Upper lobe of right lung (tissue), 1 donor: ENCODE data around the gene STARD10. TPM values are rescaled to one million over a fixed set of nuclear protein-coding genes. Genes with fewer than 3 reads are reported as not detected.
"Not testable (repeated sequence)": the region's sequence is repeated elsewhere in the genome, so short reads cannot be mapped to it uniquely, and the experiment has no call there.

ENCODE experiments used
- ATAC-seq: fragments of 200-7000 bp; cut with Tn5 transposase; one replicate; pipeline ENCODE4 v1.9.1; 2020; ENCODE audit warnings: mild to moderate bottlenecking, moderate library complexity
- DNase-seq: peaks from one replicate; pipeline ENCODE4 v3.0.0-alpha.2; 2020
- H3K27ac ChIP-seq: fragments of 200-600 bp; one replicate; pipeline ENCODE4 v1.8.0; 2022
- H3K27me3 ChIP-seq: fragments of 200-600 bp; one replicate; pipeline ENCODE4 v1.8.0; 2022; ENCODE audit warnings: mild to moderate bottlenecking
- H3K36me3 ChIP-seq: fragments of 200-600 bp; one replicate; pipeline ENCODE4 v1.8.0; 2022
- H3K4me1 ChIP-seq: fragments of 200-600 bp; one replicate; pipeline ENCODE4 v1.8.0; 2022
- H3K4me3 ChIP-seq: fragments of 200-600 bp; one replicate; pipeline ENCODE4 v1.8.0; 2022; ENCODE audit warnings: mild to moderate bottlenecking
- H3K9me3 ChIP-seq: fragments of 200-600 bp; one replicate; pipeline ENCODE4 v1.8.0; 2022
- intact Hi-C: fragments of 100-400 bp; cut with DNase I; formaldehyde crosslinking; loops from one replicate; pipeline ENCODE4 v1.11.0; 2022
- total RNA-seq: library from RNA; stranded (reverse); fragmentation: NEBNext Ultra II Directional; extraction: Animal tissue kit (Norgen Biotek cat#: 25700); gene quantifications from one replicate; pipeline ENCODE4 v1.2.1, GENCODE V29; 2021
- TF ChIP-seq, protein P1 (sequence below): fragments of 200-600 bp; IDR thresholded peaks from one replicate; pipeline ENCODE4 v1.8.0; 2022; ENCODE audit warnings: antibody characterized with exemption
- donor health status: DM: no; HTN: yes; CAD: no; lungs with severe emphysema.

Gene STARD10
- total RNA-seq, 1 donor from 2014 or later = 116 TPM

DNA sequence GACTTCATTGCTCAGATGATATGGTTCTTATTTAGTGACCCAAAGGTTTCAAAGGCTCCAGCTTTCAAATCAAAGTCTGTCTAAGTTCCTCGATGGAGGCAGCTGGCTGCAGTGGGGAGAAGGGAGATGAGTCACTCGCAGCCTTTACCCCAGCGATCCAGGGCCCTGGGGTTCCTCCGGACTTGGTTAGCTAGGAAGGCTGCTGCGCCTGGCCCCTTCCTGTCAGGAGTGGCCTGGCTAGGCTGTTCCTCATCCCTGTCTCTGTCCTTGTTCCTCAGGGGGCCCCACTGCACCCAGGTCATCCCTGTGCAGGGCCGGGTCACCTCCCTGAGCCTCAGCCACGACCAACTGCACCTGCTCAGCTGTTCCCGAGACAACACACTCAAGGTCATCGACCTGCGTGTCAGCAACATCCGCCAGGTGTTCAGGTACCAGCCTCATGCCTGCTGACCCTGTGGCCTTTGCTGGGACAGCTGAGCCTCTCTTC lies 34.3 kb upstream of the STARD10 start:
- Histone ChIP-seq H3K27ac (peak overlapping the region; percentile 58), H3K4me3 (no peak overlapping the region), H3K27me3 (no peaks in the 10 kb centered on the region), H3K36me3 (peaks cover 23% of the 10 kb centered on the region), H3K4me1 (peaks cover 20% of the 10 kb centered on the region), H3K9me3 (no peaks in the 10 kb centered on the region)
- DNase-seq = peak; percentile 67
- peak; percentile 33 for ATAC-seq
- TF ChIP-seq, protein P1, sequence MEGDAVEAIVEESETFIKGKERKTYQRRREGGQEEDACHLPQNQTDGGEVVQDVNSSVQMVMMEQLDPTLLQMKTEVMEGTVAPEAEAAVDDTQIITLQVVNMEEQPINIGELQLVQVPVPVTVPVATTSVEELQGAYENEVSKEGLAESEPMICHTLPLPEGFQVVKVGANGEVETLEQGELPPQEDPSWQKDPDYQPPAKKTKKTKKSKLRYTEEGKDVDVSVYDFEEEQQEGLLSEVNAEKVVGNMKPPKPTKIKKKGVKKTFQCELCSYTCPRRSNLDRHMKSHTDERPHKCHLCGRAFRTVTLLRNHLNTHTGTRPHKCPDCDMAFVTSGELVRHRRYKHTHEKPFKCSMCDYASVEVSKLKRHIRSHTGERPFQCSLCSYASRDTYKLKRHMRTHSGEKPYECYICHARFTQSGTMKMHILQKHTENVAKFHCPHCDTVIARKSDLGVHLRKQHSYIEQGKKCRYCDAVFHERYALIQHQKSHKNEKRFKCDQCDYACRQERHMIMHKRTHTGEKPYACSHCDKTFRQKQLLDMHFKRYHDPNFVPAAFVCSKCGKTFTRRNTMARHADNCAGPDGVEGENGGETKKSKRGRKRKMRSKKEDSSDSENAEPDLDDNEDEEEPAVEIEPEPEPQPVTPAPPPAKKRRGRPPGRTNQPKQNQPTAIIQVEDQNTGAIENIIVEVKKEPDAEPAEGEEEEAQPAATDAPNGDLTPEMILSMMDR = no peak
- intact Hi-C loops = no loop called here

DNA sequence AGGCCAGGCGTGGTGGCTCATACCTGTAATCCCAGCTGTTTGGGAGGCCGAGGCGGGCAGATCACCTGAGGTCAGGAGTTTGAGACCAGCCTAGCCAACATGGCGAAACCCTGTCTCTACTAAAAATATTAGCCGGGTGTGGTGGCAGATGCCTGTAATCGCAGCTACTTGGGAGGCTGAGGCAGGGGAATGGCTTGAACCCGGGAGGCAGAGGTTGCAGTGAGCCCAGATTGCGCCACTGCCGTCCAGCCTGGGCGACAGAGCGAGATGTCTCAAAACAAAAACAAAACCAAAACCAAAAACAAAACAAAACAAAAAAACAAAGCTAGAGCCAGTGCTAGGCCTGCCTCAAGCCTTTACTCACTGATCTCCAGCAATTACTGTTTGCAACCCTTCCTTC lies 33.8 kb upstream of the STARD10 start:
- Histone ChIP-seq H3K36me3 (peaks cover 24% of the 10 kb centered on the region), H3K4me1 (peaks cover 20% of the 10 kb centered on the region), H3K27ac (peak overlapping the region; percentile 58)
- H3K27me3 ChIP-seq, H3K9me3 ChIP-seq, ATAC-seq, DNase-seq, H3K4me3 ChIP-seq, intact Hi-C loops: not testable (repeated sequence)

DNA sequence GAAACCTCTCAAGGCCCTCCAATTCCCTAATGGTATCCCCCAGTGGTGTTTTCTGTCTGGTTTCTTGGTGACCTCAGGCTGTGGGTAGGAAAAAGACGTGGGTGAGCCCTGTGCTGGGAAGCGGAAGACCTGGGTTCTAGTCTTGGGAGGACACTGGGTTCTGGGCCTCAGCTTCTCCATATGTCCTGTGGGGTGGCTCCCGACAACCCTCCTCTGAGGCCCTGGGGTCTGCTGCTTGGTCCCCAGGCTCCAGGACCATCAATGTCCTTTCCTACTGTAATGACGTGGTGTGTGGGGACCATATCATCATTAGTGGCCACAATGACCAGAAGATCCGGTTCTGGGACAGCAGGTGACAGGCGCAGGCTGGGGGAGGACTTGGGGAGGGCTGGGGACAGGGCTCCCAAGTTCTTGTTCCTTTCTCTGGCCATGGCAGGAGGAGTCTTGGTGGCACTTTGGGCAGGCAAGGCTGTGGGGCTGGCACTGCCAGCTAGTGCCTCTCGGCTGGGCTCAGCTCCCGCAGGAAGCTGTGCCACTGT lies 33.2 kb upstream of the STARD10 start:
- no peak for ATAC-seq
- DNase-seq = no peak
- Histone ChIP-seq H3K36me3 (peaks cover 27% of the 10 kb centered on the region), H3K27ac (no peak overlapping the region), H3K9me3 (no peaks in the 10 kb centered on the region), H3K4me1 (peaks cover 17% of the 10 kb centered on the region), H3K4me3 (no peak overlapping the region), H3K27me3 (no peaks in the 10 kb centered on the region)
- TF ChIP-seq, protein P1 = no peak
- intact Hi-C loops = no loop called here

DNA sequence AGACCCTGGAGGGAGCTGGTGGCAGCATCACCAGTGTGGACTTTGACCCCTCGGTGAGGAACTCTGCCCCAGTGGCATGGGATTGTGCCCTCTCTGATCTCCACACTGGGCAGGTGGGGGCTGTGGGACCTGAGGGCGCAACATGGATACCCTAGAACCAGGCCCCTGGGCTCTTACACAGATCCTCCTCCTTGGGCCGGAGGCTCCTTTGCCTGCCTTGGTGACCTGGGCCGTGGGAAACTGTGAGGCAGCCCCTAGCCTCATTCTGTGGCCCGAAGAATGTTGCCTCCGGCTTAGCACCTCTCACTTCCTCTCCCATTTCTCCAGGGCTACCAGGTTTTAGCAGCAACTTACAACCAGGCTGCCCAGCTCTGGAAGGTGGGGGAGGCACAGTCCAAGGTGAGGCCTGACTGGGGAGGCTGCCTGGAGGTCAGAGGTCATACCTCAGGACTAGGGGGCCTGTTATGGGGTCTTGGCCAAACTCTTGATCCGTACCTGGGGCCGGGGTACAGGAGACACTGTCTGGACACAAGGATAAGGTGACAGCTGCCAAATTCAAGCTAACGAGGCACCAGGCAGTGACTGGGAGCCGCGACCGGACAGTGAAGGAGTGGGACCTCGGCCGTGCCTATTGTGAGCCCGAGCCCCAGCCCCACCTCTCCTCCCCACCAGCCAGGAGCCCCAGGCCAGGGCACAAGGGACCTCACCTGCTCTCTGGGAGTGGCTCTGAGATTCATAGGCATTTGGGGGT lies 32.5 kb upstream of the STARD10 start:
- Histone ChIP-seq H3K36me3 (peaks cover 27% of the 10 kb centered on the region), H3K27me3 (no peaks in the 10 kb centered on the region), H3K27ac (no peak overlapping the region), H3K4me3 (no peak overlapping the region), H3K9me3 (no peaks in the 10 kb centered on the region), H3K4me1 (peaks cover 16% of the 10 kb centered on the region)
- TF ChIP-seq, protein P1 = no peak
- ATAC-seq (no peak), DNase-seq (peak; percentile 63)
- intact Hi-C loops = no loop called here

DNA sequence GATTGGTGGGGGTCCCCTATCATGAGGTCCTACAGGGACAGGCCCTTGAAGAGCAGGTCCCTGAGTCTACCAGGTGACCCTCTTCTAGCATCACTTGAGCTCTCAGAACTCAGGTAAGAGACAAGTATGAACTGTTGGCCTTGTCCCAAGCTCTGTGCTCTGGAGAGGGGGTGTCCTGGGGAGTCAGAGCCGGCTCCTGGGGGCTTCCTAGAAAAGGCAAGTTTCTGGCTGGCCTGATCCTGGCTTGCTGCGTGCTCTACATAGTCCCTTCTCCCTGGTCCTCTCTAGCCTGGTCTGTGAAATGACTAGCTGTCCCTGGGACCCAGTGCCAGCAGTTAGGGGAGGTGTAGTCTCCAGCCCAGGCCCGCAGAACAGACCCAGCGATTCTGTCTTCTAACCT lies 31.8 kb upstream of the STARD10 start:
- no peak overlapping the region for H3K4me3 ChIP-seq
- ATAC-seq (no peak), DNase-seq (no peak)
- H3K36me3 ChIP-seq = peaks cover 29% of the 10 kb centered on the region
- no peaks in the 10 kb centered on the region for H3K9me3 ChIP-seq
- H3K27ac ChIP-seq = no peak overlapping the region
- peaks cover 20% of the 10 kb centered on the region for H3K4me1 ChIP-seq
- intact Hi-C loops = no loop called here
- TF ChIP-seq, protein P1 = no peak
- no peaks in the 10 kb centered on the region for H3K27me3 ChIP-seq

DNA sequence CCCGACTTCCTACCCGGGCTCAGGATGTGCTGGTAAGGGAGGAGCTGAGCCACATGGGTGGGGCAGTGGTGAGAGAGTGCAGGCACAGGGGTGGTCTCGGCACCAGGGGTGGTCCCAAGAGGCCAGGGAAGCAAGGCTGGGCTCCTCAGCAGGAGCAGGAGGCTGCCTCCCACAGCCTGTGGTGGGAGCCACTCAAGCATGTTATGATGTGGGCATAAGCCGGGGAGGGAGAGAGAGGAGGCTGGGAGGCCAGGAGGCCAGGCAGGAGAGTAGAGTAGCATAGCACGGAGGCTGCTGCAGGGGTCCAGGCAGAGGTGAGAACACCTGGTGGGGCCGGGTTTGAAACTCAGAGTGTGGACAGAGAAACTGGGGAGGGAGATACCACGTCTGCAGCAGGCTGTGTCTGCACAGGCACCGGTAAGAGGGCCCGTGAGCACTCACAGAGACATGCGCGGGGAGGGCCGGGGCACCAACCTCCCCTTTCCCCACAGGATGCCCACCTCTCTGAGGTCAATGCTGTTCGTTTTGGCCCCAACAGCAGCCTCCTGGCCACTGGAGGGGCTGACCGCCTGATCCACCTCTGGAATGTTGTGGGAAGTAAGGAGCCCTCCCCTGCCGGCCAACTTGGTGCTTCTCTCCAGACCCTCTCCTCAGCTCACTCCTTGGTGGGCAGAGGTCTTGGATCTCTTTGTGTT lies 31.1 kb upstream of the STARD10 start:
- TF ChIP-seq, protein P1 = no peak
- no peaks in the 10 kb centered on the region for H3K9me3 ChIP-seq
- intact Hi-C loops = no loop called here
- no peak for ATAC-seq
- peaks cover 31% of the 10 kb centered on the region for H3K36me3 ChIP-seq
- no peaks in the 10 kb centered on the region for H3K27me3 ChIP-seq
- H3K4me3 ChIP-seq = no peak overlapping the region
- no peak overlapping the region for H3K27ac ChIP-seq
- peaks cover 20% of the 10 kb centered on the region for H3K4me1 ChIP-seq
- no peak for DNase-seq
